HUDEP-2 (cell line): ENCODE data around the gene PLD6.
"Not testable (repeated sequence)": the region's sequence is repeated elsewhere in the genome, so short reads cannot be mapped to it uniquely, and the experiment has no call there.

ENCODE experiments used
- DNase-seq, 76 experiments: peaks; one replicate each; lab custom pipeline; 2025; ENCODE audit not compliant: unreplicated experiment in 76 of 76; lab: John Stamatoyannopoulos, UW

The PLD6 gene

GRCh38 chr17:17179371-17179827, 26.7 kb downstream of the PLD6 start:
- no peak for DNase-seq

- DNase-seq = no peak
Measured at GRCh38 chr17:17177176-17177575, 29.0 kb downstream of the PLD6 start.

- DNase-seq = no peak
Measured at GRCh38 chr17:17176341-17176740, 29.8 kb downstream of the PLD6 start.

GRCh38 chr17:17175917-17176316, 30.2 kb downstream of the PLD6 start:
- DNase-seq = no peak

DNA sequence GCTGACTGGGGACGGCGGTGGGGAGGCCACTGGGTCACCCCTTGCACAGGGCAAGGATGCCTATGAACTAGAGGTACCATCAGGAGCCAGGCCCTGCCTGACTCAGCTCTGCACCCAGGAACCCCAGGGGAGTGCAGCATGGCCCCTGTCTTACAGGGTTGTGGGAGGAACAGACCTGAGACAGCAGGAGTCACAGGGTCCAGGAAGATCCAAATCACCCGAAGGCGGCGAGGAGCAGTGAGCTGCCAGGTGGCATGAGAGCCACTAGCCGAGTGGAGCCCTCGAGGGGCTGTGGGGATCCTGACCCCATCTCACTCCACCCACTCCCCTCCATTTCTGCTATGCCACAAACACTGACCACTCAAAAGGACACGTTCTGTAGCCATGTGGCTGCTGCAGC, 30.8 kb downstream of the PLD6 start:
- no peak for DNase-seq

DNA sequence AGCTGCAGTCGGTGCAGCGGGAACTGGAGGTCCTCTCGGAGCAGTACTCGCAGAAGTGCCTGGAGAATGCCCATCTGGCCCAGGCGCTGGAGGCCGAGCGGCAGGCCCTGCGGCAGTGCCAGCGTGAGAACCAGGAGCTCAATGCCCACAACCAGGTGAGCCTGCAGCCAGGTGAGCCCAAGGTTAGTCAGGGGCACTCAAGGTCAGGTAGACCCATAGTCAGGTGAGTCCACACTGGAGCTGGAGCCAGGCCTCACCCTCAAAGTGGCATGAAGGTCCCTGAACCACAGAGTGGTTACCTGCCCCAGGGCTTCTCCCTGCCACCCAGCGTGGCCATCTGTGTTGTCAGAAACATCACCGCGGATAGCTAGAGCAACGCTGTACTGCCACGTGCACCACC, 32.2 kb downstream of the PLD6 start:
- DNase-seq = no peak

DNA sequence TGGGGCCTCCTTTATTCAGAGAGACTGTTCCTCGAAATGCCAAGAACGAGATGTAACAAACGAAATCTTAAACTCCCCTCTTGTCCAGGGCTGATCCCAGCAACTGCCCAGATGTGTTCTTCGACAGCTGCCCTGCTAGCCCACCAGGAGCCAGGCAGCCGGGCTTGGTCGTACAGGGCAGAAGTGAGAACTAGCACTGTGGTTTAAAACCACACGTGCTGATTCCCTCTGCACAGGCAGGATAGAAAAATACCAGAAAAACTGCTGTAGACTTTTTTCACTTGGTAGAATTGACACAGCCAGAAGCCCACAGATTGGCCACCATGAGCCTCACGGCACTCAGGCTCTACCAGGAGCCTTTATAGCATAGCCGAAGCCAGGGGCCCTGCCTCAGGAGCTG, 33.1 kb downstream of the PLD6 start:
- DNase-seq = no peak

DNA sequence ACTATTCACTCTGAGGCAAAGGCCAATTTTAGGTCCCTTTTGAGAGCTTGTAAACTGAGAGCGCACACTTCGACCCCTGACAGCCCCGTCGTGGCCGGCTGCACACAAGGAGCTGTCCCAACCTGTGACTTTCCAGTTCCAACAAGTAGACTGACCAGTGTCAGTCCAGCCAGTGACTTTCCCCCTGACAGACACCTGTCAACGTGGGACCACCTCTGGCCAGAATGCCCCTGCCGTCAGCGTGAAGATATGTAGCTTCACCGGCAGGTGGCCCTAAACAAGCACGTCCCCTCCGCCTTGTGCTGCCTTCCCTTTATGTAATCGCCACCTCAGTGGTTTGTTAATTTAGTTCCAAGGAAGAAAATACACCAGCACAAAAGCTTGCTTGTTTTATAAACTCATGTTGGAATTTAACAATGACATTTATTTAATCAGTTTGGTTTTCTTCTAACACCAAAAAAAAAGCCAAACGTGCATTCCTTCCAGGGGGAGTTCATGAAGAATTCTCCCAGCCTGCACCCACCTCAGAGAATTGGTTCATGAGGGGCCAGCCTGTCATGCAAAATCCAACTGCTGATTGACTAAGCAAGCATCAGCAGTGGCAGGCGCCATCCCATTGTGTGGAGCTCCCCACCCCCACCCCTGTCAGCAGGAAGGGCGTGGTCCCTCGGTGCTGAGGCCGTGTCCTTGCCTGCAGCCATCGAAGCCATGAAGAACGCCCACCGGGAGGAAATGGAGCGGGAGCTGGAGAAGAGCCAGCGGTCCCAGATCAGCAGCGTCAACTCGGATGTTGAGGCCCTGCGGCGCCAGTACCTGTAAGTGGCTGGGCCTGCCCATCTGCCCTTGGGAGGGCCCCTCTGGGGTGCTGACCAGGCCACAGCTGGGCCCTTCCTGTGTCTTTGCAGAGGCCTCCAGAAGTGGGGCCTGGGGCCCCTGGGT, 33.9 kb downstream of the PLD6 start:
- no peak for DNase-seq

- DNase-seq = no peak
Measured at GRCh38 chr17:17171186-17171585, 34.9 kb downstream of the PLD6 start.

GRCh38 chr17:17170346-17170985, 35.7 kb downstream of the PLD6 start:
- no peak for DNase-seq

- DNase-seq = no peak
Measured at GRCh38 chr17:17169396-17169795, 36.7 kb downstream of the PLD6 start.

DNA sequence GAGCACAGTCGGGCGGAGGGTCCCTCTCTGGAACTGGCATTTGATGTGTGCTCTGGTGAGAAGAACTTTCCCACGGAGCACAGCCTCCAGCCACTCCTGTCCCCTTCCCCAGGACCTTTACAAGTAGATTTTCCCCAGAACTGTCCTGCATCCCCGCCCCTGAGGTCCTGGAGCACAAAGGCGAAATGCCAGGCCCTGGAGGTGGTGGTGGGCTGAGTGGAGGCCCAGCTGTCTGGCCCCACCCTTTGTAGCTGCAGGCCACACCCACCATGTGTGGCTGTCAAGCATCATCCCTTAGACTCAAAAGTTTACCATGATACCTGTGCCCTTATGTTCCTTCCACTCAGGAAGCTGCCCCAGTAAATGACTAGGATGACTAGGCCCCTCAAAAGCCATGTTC, 37.7 kb downstream of the PLD6 start:
- DNase-seq = no peak

DNA sequence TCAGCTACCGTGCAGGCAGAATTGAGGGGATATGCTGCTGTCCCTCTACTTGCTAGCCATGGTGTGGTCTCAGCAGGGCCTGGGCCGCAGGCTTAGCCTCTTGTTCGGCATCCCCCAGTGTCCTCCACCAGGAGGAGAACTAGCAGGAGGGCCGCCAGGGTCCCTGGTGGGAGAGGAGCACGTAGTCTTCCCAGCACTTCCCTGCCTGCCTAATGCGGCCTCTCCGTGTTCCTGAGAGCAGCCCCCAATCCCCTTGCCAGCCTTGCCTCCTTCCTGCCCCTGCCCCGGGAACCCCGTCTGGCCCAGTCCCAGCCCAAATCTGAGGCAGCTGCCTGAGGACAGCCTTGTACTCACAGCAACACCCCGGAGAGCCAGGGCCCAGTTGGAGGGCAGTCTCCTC, 38.1 kb downstream of the PLD6 start:
- DNase-seq = no peak

- no peak for DNase-seq
Measured at GRCh38 chr17:17167356-17167755, 38.8 kb downstream of the PLD6 start.

- DNase-seq = no peak
Measured at GRCh38 chr17:17166446-17166845, 39.7 kb downstream of the PLD6 start.

DNA sequence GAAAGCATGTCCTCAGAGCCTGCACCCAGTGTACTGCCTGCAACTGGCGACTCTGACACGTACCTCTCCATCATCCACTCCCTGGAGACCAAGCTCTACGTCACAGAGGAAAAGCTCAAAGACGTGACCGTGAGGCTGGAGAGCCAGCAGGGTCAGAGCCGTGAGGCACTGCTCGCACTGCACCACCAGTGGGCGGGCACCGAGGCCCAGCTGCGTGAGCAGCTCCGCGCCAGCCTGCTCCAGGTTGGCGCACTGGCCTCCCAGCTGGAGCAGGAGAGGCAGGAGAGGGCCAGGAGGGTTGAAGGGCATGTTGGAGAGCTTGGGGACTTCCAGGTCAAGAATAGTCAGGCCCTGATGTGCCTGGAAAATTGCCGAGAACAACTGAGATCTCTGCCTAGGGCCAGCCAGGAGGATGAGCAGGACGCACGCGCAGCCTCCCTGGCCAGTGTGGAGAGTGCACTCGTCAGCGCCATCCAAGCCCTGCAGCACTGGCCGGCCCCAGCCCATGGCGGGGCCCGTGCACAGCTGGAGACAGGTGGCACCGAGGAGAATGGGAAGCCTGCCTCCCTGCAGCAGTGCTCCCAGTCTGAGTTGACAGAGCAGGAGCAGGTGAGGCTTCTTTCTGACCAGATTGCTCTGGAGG, 40.3 kb downstream of the PLD6 start:
- no peak for DNase-seq

DNA sequence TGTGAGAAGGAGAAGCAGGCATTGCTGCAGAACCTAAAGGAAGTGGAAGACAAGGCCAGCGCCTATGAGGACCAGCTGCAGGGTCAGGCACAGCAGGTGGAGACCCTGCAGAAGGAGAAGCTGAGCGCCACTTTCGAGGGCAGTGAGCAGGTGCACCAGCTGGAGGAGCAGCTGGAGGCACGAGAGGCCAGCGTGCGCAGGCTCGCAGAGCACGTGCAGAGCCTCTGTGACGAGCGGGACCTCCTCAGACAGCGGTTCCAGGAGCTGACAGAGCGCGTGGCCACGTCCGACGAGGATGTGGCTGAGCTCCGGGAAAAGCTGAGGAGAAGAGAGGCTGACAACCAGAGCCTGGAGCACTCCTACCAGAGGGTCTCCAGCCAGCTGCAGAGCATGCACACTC, 41.5 kb downstream of the PLD6 start:
- DNase-seq = no peak

DNA sequence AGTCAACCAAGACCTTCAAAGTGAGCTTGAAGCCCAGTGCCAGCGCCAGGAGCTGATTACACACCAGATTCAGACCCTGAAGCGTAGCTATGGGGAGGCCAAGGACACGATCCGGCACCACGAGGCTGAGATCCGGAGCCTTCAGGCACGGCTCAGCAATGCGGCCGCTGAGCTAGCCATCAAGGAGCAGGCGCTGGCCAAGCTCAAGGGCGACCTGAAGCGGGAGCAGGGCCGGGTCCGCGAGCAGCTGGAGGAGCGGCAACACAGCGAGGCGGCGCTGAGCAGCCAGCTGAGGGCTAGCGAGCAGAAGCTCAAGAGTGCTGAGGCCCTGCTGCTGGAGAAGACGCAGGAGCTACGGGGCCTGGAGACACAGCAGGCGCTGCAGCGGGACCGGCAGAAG, 42.0 kb downstream of the PLD6 start:
- no peak for DNase-seq

GRCh38 chr17:17161759-17162158, 44.4 kb downstream of the PLD6 start:
- DNase-seq = peak in 25 of 76 experiments; percentile 2 to 61 (median 20)

DNA sequence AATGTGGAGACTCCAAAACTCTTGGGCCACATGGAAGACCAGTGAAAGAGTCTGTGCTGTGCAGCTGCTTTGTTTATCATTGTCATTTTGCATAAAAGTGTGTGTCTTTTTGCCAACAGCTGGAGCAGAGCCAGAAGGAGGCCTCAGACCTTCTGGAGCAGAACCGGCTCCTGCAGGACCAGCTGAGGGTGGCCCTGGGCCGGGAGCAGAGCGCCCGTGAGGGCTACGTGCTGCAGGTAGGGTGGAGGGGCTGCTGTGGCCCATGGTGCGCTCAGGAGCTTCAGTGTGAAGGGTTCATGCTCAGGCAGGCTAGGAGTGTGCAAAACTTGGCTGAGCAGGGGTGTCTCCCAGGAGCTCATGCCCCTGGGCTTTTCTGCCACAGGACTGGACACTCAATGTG, 45.0 kb downstream of the PLD6 start:
- DNase-seq = no peak

DNA sequence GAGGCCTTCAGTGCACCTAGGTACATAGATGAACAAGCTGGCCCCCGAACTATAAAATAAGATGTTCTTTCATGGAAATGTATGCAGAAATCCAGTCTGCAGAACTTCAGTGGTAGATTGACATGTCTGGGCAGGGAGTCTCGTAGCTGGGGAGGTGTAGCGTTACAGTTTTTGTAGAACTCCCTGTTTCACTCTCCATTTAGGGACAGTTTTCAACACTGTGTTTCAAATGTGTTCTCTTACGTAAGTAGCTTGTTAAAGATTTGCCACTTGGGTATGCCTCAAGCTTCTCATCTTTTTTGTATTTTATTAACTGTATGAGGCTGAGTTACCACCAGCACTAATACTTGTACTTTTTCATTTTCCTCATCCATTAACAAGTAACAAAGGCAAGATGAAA, 46.6 kb downstream of the PLD6 start:
- no peak for DNase-seq

- not testable (repeated sequence) for DNase-seq
Measured at GRCh38 chr17:17158506-17158905, 47.6 kb downstream of the PLD6 start.
